ENCODE results near the gene RHOT2.
A peak's percentile ranks its signal among the peaks of the same experiment; 100 is the strongest.
"Not testable (repeated sequence)": the region's sequence is repeated elsewhere in the genome, so short reads cannot be mapped to it uniquely, and the experiment has no call there.

The RHOT2 gene

DNA sequence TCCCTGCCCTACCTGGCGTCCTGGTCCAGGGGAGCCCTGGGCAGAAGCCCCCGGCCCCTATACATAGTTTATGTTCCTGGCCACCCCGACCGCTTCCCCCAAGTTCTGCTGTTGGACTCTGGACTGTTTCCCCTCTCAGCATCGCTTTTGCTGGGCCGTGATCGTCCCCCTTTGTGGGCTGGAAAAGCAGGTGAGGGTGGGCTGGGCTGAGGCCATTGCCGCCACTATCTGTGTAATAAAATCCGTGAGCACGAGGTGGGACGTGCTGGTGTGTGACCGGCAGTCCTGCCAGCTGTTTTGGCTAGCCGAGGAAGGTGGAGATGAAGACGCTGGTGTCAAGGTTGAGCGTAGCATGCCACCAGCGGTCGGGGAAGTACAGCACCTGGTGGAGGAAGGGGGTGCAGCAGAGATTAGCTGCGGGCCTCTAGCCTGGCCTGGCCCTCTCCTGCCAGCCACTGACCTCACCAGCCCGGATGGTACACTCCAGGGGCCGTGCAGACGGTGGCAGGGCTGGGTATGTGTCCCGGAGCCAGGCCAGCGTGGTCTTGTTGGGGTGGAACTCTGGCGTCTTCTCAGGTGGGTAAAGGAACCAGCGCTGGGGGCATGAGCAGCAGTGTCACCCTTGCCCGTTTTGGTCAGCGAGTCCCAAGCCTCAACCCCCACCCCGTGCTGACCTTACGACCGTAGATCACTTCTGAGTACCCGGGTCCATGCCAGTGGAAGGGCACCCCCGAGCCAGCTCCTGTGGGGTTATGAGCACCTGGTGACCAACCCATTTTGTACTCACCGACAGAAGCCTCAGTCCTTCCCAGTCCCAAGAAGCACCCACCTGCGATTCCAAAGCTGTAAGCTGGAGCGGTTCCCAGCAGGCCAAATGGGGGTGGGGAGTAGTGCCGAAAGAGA lies 14.8 kb downstream of the RHOT2 start:
- DNase-seq: no peak

DNA sequence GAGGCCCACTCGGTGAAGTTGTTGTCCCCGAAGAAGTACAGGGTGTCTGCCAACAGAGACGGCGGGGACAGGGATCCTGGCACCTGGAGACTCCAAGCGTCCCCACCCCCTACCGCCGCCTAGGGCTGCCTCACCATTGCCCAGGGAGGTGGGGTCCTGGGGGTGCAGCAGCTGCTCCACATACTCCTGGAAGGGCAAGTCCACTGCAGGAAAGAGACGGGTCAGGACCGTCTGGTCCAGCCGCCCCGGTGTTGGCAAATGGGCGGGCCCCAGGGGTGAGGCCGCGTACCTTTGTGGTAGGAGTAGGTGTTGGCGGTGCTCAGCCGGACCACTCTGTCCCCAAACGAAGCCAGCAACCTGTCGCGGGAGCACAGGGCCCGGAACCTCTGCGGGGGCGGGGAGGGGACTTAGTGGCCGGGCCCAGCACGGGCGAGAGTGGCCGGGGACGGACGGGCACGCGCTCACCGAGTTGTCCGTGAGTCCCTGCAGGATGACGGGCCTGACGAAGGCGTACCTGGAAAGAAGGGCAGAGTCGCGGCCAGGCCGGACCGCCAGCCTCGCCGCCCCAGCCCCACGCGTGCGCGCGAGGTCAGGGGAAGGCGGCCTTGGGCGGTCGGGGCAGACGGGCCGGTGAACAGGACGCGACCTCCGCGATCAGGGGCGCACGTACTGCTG lies 15.6 kb downstream of the RHOT2 start:
- DNase-seq: no peak

GRCh38 chr16:684071-684794 lies 16.3 kb downstream of the RHOT2 start, which contains the start of gene JMJD8:
TSS of gene JMJD8 (minus strand) at chr16:684334. CDS start at chr16:684319, 15 bp downstream.
- peak; percentile 83 for DNase-seq

DNA sequence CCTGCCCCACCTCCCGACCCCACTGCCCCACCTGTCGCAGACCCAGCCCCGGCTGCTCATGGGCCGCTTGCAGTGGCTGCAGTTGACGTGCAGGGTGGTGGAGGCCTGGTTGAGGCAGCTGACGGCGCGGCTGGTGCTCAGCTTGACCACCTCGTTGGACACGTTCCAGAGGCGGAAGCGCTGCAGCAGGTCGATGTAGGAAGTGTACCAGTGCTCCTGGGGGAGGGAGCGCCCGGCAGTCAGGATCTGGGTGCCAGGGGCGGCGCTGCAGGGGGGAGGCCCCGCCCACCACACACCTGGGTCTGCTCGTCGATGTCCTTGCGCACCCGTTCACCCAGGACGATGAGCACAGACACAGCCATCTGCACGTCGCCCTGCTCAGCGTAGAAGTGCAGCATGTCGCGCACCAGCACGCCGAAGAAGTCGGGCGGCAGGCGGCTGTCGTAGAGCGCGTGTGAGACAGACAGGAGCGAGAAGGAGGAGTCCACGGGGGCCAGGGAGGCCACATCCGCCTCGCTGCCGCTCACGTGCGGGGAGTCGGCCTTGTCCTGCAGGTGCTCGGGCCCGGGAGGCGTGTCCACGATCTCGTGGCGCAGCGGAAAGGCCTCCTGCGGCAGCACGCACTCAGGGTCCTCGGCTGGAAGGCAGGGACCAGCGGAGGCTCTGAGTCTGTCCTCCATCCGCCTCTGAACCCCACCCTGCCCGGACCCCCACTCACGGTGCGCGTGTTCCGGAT lies 17.2 kb downstream of the RHOT2 start:
- no peak for DNase-seq

DNA sequence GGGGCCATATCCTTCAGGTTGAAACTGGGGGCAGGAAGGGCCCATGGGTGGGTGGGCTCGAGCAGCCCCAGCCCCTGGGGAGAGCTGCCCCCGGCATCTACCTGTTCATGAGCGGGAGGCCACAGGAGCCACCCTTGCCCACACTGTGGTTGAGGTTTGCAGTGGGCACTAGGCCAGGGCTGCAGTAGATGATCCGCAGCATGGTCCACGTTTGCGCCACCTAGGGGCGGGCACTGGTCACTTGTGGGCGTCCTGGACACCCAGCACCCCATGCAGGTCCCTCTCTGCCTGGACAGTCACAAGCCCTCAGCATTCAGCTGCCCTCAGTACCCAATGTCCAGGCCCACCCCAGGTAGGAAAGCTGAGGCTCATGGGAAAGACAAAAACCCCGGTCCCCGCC lies 18.0 kb downstream of the RHOT2 start:
- peak; percentile 21 for DNase-seq

DNA sequence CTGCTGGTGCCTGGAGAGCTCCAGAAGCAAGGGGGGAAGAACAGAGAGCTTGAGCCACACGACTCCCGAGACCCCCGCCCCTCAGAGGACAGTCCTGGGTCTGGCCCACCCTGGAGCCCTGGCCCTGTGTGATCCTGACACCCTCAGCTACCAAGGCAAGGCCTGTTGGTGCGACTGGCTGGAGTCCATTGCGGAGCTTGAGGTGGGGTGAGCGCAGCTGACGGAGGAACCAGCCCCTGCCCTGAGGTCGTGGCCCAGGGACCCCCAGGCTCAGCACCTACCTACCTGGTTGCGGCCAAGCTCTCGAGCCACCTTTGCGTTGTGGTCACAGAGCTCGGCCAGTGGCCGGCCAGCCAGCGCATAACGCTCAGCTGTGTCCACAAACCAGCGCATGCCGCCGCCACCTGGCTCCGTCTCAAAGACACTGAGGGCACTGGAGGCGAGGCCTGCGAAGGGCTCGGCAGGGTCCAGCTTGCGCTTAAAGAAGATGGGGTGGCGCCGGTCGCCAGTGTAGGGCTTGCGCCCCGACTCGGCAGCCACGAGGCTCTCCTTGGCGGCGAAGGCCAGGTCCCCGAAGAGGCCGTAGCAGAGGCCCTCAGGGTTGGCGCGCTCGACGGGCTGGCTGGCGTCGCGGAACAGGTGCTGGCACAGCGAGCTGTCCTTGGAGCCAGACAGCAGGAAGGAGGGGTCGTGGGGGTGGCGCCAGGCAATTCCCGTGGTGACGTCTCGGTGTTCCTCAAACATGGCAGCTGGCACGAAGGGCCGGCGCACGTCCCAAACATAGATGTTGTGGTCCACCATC lies 18.7 kb downstream of the RHOT2 start:
- DNase-seq: no peak

- DNase-seq: no peak
Measured at GRCh38 chr16:687499-687898, 19.6 kb downstream of the RHOT2 start.

DNA sequence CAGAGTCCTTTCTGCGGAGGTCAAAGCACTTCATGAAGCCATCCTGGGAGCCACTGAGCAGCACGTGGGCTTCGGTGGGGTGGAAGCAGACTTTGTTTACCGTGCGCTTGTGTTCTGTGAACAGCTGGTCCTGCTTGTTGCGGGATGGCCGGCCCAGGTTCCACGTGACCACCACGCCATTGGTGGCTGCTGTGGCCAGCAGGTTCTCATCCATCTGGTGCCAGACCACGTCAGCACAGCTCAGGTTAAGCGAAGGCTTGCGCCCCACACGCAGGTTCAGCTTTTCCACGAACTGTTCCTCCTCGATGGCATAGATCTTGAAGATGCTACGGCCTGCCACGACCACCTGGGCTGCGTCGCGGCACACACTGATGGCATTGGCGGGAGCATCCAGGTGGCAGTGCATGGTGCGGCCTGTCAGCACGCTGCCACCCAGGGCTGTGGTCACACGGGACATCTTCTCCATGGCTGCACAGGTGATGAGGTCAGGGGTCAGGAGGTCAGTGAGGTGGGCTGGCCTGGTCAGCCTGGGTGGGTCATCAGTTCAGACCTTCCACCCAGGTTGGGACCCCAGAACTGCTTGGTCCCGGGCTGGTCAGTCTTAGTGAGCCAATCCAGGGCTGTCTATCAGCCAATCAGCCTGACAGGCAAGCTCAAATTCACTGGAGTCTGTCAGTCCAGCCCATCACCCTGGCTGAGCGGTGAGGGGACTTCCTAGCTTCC lies 21.4 kb downstream of the RHOT2 start:
- no peak for DNase-seq

DNA sequence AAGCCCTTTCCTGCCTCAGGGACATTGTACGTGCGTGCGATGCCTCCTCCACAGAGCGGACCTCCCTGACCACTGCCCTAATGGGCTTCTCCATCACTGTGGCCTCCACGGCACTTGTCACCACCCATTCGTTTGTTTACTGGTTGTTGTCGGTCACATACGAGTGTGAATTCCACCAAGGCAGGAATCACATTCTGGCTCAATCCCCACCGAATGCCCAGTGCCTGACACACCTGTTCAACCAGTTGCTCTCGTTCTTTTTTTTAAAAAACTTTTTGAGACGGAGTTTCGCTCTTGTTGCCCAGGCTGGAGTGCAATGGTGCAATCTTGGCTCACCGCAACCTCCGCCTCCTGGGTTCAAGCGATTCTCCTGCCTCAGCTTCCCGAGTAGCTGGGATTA lies 23.3 kb downstream of the RHOT2 start:
- DNase-seq: not testable (repeated sequence)

DNA sequence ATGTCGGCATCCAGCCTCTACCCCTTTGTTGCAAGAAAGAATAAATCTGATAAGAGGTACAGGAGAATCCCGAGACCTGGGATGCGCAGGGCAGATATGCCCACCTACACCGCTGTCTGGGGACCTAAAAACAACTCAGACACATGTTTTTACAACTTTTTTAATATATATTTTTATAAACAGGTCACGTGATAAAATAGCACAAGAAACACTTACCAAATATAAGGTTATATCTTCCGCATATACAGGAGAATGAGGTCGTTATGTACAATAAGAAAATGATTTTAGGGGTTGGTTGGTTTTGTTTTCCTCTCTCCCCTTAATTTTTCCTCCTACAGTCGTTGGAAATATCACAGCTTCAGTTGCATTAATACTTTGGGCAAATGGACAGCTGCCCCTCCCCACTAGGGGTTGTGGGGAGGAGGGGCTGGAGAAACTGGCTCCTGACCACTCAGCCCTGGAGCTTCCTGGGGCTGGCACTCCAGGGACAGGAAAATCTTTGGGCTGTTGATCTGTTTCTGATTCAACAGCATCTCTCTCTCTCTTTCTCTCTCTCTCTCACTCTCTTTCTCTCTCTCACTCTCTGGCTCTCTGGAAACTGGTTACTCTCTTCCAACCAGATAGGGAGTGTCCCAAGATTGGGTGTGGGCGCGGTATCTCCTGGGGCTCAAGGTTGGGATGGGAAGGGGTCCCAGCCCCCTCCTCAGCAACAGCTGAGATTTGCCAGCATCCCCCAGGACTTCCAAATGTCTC lies 24.6 kb downstream of the RHOT2 start:
- no peak for DNase-seq

DNA sequence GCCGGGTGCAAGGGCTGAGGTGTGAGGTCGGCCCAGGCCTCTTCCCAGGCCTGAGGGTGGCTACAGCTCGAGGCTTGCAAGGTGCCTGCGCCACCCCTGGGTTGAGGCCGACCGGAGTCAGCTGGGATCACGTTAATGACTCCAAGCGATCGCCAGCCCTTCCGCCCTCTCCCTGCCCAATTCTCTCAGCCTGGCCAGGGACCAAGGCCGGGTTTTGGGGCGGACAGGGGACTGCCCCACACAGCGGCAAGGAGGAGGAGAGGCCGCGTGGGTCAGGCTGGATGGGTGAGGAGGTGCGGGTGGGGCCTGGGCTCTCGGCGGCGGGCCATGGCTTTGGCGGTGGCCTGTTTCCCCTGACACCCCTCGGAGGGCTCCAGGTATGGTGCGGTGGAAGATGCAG lies 25.4 kb downstream of the RHOT2 start:
- DNase-seq: no peak

GRCh38 chr16:693766-694165 lies 25.8 kb downstream of the RHOT2 start:
- DNase-seq: no peak

DNA sequence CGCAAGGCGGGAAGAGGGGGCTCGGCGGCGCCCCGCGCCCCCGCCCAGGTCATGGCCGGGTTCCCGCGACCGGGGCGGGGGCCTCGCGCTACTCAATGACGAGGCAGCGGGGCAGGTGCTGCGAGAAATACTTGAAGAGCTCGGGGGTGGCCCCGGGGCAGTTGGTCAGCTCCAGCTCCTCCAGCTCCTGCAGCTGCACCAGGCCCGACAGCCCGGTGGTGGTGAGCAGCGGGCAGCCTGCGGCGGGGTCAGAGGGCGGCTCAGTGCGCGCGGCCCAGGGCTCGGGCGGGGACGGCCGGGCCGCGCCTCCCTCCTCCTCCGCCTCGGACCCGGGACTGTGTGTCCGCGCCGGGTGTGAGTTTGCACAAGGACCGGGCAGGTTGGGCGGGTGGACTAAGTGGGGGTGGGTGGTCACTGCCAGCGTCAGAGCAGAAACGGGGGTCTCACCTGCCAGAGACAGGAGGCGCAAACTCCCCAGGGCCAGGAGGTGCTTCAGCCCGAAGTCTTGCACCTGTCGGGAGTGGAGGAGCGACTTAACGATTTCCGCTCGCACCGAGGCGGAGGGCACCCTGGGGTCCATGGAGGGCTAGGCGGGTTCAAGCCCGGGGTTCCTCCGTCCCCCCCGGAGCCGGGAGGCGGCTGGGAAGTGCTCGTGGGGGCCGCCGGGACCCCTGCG lies 26.4 kb downstream of the RHOT2 start:
- no peak for DNase-seq

GRCh38 chr16:694863-695354 lies 27.0 kb downstream of the RHOT2 start:
- DNase-seq: no peak

DNA sequence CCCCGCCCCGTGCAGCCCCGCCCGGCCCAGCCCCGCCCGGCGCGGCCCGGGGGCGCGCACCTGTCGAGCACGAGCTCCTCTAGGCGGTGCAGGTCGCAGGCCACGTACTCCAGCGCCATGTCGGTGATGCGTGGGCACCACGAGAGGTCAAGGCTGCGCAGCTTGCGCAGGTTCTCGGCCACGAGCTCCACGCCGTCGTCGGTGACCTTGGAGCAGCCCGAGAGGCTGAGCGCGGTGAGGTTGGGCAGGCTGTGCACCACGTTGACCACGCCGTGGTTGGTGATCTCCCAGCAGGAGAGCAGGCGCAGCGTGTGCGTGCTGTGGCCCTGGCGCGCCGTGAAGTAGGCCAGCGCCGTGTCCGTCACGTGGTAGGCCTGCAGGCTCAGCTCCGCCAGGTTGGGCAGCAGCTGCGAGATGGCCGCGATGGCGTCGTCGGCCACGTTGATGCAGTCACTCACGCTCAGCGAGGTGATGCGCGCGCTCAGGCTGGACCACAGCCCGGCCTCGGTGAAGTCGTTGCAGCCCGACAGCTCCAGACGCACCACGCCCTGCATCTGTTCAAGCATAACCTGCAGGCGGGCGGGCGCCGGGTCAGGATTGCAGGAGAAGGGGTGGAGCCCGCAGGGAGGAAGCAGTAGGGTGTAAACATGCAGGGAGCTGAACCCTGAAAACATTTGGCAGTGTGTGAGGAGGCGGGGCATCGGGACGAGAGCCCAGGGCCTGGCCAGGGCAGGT lies 27.6 kb downstream of the RHOT2 start:
- no peak for DNase-seq

GRCh38 chr16:698911-699671 lies 31.2 kb downstream of the RHOT2 start:
- no peak for DNase-seq

DNA sequence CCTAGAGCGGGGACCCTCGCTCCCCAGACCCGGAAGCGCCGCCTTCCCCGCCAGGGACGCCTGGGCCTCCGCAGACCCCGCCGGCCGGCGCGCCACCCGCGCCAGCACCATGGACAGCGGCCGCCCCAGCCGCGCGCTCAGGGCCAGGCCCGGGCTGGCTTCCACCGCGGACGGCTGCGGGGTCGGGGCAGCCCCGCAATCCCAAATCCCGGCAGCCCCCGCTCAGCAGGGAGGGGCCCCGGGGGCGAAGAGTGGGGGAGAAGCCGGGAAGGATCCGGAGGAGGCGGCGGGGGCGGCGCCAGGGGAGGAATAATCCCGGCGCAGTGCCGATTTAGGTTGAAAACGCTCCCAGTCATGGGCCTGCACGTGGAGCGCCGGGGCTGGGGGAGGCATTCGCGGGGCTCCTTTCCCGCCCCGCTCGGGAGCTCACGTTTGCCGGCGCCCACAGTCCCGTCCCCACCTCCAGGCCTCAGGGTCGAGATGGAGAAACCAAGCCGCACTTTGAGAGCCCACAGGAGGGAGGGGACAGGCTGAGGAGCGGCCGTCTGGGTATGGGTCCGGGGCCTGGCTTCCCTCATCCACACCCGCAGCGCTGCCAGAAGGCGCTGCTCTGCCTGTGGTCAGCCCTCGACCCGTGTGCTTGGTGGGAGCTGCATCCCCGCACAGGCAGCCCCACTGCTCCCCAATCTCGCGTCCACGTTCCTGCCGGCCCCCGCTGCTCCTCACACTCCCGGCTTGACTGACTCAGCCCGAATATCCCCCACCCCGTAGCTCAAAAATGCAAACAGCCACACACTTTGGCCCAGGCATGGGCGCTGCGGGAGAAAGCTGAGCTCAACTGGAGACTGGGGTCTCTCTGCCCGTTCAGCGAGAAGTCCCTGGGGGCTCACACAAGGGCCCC lies 33.0 kb downstream of the RHOT2 start:
- DNase-seq: no peak
